ENCODE measurements around the gene FHOD3. TPM values are rescaled to one million over a fixed set of nuclear protein-coding genes. Genes with fewer than 3 reads are reported as not detected.

The FHOD3 gene
- total and polyA plus RNA-seq, 11 donors, result 109 to 532 (median 262) TPM

DNA sequence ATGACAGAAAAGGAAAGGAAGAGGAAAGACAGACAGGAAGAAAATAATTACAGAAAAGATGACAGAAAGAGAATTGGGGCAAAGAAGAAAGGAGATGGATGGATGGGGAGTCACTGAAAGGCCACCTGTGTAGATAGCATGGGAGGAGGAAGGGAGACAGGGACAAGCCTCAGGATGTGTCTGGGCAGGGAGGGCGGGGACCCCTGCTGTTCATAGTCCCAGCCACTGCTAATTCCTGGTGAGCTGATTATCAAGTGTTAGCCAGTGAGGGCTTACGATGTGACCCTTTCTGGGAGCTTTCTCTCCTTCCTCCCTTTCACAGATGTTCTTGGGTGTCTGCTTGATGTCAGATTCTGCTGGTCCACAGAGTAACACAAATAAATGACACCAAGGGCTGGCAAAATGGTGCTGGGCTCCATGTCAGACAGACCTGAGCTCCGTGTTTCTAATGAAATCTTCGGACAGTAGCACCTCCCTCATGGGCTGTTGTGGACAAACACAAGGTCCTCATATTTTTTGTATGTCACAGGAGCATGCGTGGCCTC, 13.6 kb downstream of the FHOD3 start:
- 65 to 74% (median 68%) methylated on average over 5 of the region's 5 CpGs for WGBS, 4 donors
- no peak overlapping the region for H3K27ac ChIP-seq
- H3K36me3 ChIP-seq, result no peaks in the 10 kb centered on the region
- H3K9me3 ChIP-seq, result no peaks in the 10 kb centered on the region
- no peak overlapping the region for H3K4me3 ChIP-seq
- intact Hi-C loops (cut with DNase I), result no loop called here
- peaks cover 0 to 4% (median 0%) of the 10 kb centered on the region in 9 donors for H3K27me3 ChIP-seq
- TF ChIP-seq, protein P1, sequence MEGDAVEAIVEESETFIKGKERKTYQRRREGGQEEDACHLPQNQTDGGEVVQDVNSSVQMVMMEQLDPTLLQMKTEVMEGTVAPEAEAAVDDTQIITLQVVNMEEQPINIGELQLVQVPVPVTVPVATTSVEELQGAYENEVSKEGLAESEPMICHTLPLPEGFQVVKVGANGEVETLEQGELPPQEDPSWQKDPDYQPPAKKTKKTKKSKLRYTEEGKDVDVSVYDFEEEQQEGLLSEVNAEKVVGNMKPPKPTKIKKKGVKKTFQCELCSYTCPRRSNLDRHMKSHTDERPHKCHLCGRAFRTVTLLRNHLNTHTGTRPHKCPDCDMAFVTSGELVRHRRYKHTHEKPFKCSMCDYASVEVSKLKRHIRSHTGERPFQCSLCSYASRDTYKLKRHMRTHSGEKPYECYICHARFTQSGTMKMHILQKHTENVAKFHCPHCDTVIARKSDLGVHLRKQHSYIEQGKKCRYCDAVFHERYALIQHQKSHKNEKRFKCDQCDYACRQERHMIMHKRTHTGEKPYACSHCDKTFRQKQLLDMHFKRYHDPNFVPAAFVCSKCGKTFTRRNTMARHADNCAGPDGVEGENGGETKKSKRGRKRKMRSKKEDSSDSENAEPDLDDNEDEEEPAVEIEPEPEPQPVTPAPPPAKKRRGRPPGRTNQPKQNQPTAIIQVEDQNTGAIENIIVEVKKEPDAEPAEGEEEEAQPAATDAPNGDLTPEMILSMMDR (IDR thresholded peaks at IDR 0.05), result no peak
- no peak for TF ChIP-seq POLR2A (IDR thresholded peaks at IDR 0.05)
- DNase-seq, result peak in 1 of 5 donors; percentile 5
- H3K4me1 ChIP-seq, result peaks cover 0 to 85% (median 26%) of the 10 kb centered on the region in 12 donors
- ATAC-seq, result no peak

DNA sequence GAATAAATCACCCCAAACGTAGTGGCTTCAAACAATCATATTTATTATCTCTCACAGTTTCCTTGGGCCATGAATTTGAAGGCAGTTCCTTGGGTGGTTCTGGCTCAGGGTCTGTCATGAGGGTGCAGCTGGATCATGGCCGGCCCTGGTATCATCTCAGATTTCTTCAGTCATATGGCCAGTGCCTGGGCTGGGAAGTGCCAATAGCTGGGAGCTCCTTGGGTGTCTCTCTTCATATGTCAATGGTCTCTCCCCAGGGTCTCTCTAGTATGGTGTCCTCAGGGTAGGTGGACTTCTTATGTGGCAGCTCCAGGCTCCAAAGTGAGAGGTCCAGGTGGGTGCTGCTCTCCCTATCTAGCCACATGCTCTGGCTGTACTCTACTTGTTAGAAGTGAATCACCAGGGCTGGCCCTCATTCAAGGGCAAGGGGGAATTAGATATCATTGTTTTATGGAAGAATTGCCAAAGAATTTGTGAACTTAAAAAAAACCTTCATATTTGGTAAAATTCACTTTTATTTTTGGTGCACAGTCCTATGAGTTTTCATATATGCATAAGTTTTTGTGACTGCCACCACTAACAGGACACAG, 15.4 kb downstream of the FHOD3 start:
- H3K9me3 ChIP-seq, result peaks cover 0 to 7% (median under 1%) of the 10 kb centered on the region in 12 donors
- TF ChIP-seq, protein P1 (IDR thresholded peaks at IDR 0.05), result no peak
- TF ChIP-seq POLR2A (IDR thresholded peaks at IDR 0.05), result no peak
- no peaks in the 10 kb centered on the region for H3K27me3 ChIP-seq
- peak overlapping the region in 5 of 12 donors; percentile 17 to 51 (median 42) for H3K27ac ChIP-seq
- no peaks in the 10 kb centered on the region for H3K36me3 ChIP-seq
- WGBS, 4 donors, result 41 to 60% (median 46%) methylated on average over 2 of the region's 2 CpGs
- no peak for DNase-seq
- peaks cover 0 to 78% (median 22%) of the 10 kb centered on the region in 12 donors for H3K4me1 ChIP-seq
- H3K4me3 ChIP-seq, result no peak overlapping the region
- intact Hi-C loops (cut with DNase I), result no loop called here
- peak in 3 of 4 donors; percentile 29 to 35 (median 30) for ATAC-seq

DNA sequence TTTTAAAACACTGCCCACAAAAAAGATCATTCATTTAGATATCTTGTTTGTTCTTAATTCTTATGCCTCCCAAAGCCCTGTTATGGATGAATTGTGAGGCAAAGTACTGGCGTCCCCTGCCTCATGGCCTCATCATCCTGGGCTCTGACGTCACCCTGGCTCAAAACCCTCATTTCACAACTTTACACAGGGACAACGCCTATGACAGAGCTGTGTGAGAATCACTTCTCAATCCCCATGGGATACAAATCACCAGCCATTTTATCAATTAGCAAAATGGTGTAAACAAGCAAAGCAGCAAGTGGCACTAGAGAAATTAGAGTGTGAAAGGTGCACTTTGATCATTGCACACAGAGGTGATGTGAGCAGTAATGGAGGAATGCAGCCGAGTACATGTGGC, 16.6 kb downstream of the FHOD3 start:
- no peak for DNase-seq
- H3K4me1 ChIP-seq, result peaks cover 0 to 69% (median 17%) of the 10 kb centered on the region in 12 donors
- ATAC-seq, result peak in 1 of 4 donors; percentile 49

DNA sequence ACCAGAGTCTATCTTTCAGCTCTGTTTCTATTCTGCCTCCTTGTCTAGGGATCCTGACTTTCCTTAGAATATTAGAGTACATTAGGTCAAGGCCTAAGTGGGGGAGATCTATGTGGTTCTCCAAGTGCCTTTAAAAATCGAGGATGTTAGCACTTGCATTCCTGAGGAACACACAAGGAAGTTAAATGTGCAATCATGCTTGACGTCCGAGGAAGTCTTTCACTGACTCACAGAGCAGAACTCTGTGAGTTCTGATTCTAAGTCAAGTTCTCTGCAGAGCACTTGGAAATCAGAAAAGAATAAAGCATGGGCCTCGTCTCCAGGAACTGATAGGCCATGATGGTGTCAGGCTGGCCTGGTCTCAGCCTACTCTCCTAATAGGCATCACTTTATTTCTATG, 17.2 kb downstream of the FHOD3 start:
- DNase-seq (no peak), ATAC-seq (no peak)
- Histone ChIP-seq H3K27ac (peak overlapping the region in 5 of 12 donors; percentile 35 to 74 (median 67)), H3K9me3 (peaks cover 0 to 25% (median 6%) of the 10 kb centered on the region in 12 donors), H3K4me1 (peaks cover 0 to 63% (median 13%) of the 10 kb centered on the region in 12 donors), H3K36me3 (no peaks in the 10 kb centered on the region), H3K4me3 (no peak overlapping the region), H3K27me3 (no peaks in the 10 kb centered on the region)
- WGBS, 4 donors, result 17 to 35% (median 26%) methylated on average over 4 of the region's 4 CpGs
- TF ChIP-seq, protein P1 (IDR thresholded peaks at IDR 0.05), result no peak
- no peak for TF ChIP-seq POLR2A (IDR thresholded peaks at IDR 0.05)
- intact Hi-C loops (cut with DNase I), result no loop called here

More for the DNA sequence above, 16.6 kb downstream of the FHOD3 start:
- Histone ChIP-seq H3K27me3 (no peaks in the 10 kb centered on the region), H3K27ac (peak overlapping the region in 3 of 12 donors; percentile 19 to 72 (median 42)), H3K9me3 (peaks cover 0 to 18% (median 5%) of the 10 kb centered on the region in 12 donors), H3K4me3 (no peak overlapping the region), H3K36me3 (no peaks in the 10 kb centered on the region)
- TF ChIP-seq POLR2A (IDR thresholded peaks at IDR 0.05), result no peak
- TF ChIP-seq, protein P1 (IDR thresholded peaks at IDR 0.05), result no peak
- 32 to 46% (median 36%) methylated on average over 4 of the region's 4 CpGs for WGBS, 4 donors
- intact Hi-C loops (cut with DNase I), result no loop called here
